HL-60/S4 (cell line): ENCODE results near the gene LPCAT1.
"Not testable (repeated sequence)": the region's sequence is repeated elsewhere in the genome, so short reads cannot be mapped to it uniquely, and the experiment has no call there.

Experiments
- in situ Hi-C: fragments of 300-500 bp; cut with MboI; formaldehyde crosslinking; loops from 2 replicates; pipeline ENCODE4 v1.14.3; 2022; ENCODE audit warnings: low sequenced_read_pairs

LPCAT1 gene, protein sequence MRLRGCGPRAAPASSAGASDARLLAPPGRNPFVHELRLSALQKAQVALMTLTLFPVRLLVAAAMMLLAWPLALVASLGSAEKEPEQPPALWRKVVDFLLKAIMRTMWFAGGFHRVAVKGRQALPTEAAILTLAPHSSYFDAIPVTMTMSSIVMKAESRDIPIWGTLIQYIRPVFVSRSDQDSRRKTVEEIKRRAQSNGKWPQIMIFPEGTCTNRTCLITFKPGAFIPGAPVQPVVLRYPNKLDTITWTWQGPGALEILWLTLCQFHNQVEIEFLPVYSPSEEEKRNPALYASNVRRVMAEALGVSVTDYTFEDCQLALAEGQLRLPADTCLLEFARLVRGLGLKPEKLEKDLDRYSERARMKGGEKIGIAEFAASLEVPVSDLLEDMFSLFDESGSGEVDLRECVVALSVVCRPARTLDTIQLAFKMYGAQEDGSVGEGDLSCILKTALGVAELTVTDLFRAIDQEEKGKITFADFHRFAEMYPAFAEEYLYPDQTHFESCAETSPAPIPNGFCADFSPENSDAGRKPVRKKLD

DNA sequence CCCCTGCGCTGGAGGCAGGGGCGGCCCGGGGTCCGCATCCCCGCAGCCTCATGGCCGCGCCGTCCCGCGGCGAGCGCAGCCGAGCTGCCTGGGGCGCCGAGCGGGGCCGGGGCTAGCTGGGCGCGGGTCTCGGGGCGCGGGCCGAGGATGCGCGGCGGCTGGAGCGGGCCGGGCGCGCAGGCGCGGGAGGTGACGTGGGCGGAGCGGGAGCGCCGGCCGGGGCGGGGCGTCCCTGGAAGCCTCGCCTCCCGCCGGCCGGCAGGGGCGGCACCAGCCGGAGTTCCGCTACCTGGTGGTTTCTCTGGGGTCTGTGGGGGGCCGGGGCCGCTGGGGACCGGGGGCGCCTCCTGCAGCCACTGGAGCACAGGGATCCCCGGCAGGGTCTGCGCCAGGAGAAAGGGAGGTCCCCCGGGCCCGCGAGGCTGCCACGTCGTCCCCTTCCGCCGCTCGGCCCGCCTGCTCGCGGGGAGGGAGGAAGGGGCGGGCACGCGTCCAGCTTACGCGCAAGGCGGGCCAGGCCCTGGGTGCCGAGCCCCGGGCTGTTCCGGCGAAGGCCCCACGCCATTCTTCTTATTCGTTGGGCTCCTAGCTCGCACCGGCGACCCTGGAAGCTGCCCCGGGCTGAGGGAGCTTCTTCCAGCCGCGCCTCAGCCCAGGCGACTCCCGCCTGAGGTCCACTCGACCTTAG is at the start of gene LPCAT1:
Gene LPCAT1, minus strand, starts transcription at position 168 of the 688 bp plus-strand sequence. Its CDS starts 116 bp downstream, at position 52.
- in situ Hi-C loops = no loop called here

DNA sequence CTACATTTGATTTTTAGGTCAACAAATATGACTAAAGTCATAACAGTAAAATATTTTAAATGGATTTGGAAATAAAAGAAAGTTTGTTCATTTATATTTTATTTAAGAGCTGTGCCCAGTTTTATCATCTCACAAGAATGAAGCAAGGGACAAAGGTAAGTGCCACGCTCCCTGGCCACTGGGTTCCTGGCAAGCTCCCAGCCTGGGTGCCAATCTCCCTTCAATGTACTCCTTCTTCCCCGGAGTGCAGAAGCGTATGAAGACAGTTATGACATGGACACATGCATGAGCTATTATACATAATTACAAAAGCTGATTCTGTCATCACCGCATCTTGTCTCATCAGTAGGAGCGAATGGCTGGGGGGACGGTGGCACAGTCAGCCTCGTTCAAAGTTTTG is 48.1 kb upstream of the LPCAT1 start:
- in situ Hi-C loops = not testable (repeated sequence)

DNA sequence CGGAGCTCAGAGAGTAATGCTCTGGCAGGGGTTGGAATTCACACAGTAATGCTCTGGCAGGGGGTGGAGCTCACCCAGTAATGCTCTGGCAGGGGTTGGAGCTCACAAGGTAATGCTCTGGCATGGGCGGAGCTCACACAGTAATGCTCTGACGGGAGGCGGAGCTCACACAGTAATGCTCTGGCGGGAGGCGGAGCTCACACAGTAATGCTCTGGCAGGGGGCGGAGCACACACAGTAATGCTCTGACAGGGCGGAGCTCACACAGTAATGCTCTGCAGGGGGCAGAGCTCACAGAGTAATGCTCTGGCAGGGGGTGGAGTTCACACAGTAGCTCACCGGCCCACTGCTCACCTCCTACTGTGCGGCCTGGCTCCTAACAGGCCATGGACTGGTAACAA is 47.2 kb upstream of the LPCAT1 start:
- in situ Hi-C loops = no loop called here

DNA sequence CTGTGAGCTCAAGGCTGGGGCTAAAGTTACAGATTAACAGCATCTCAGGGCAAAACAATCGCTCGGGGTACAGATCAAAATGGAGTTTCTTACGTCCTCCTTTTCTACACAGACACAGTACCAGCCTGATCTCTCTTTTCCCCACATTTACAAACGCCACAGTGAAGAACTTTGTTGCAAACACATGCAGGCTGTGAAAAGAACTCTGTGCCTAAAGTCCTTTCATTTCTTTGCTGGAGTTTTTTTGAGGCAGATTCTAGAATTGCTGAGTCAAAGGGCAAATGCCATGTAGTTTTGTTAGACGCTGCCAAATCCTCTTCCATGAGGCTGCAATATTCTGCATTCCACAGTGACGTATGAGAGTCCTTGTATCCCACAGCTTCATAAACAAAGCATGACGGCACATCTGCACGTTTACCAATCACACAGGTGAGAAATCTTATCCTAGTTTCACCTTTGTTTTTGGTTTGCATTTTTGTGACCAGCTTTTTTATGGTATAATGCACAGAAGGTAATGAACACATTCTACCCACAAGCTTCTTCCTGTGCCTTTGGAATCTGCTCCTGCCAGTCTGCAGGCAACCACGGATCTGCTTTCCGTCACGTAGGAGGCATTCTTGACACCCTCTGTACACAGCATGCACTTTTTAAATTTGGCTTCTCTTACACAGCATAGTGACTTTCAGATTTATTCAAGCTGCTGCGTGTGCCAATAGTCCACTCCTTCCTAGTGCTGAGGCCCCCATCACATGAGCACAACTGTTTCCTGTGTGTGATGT is 44.6 kb upstream of the LPCAT1 start:
- in situ Hi-C loops = no loop called here

DNA sequence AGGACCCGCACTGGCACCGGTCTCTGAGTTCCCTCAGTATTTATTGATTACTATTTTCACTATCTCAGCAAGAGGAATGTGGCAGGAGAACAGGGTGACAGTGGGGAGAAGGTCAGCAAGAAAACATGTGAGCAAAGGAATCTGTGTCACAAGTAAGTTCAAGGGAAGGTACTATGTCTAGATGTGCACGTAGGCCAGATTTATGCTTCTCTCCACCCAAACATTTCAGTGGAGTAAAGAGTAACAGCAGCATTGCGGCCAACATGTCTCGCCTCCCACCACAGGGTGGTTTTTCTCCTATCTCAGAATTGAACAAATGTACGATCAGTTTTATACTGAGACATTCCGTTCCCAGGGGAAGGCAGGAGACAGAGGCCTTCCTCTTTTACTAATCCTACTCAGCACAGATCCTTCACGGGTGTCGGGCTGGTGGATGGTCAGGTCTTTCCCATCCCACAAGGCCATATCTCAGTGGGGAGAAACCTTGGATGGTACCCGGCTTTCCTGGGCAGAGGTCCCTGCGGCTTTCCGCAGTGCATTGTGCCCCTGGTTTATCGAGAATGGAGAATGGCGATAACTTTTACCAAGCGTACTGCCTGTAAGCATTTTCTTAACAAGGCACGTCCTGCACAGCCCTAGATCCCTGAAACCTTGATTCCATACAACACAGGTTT is 43.9 kb upstream of the LPCAT1 start:
- in situ Hi-C loops = not testable (repeated sequence)

DNA sequence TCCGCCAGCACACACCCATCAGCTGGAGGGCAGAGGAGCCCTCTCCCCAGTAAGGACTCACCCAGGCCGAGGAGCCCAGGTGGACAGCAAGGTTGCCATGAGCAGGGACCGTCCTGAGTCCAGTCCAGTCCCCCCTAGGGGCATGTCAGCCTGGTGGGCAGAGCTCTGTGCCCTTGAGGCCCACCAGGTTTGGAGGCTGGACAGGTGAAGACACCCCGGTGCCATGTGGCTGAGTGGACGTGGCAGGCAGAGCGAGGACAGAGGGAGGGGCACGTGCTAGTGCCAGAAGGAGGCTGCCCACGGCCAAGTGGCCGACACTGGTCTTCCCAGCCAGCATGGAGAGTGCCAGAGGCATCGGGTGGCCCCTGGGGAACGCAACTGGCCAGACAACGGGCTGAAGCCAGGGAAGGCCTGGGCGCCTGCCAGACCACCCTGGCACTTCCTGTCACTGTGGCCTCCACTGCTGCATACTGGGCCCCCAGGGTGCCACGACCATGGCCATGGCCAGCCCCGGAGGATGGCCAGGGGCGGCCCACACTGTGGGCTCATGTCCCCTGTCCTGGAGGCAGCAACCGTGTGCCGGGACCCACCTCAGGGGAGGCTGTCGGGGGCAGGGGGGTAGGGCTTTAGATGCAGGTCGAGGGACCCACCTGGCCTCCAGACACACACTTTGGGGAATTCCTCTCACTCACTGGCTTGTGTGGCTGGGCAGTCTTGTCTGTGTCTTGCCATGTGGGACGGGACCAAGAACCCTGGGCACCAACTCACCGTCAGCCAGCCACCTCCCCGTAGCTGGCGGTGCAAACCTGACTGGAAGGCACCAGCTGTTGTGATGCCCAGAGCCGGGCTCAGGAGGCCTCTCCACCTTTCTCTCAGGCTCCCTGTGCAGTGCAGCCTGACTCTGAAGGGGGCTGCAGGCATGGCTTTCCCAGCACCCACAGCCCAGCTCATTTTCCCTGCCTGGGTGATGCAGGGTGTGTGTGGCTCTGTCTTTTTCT is 42.3 kb upstream of the LPCAT1 start:
- in situ Hi-C loops = no loop called here

DNA sequence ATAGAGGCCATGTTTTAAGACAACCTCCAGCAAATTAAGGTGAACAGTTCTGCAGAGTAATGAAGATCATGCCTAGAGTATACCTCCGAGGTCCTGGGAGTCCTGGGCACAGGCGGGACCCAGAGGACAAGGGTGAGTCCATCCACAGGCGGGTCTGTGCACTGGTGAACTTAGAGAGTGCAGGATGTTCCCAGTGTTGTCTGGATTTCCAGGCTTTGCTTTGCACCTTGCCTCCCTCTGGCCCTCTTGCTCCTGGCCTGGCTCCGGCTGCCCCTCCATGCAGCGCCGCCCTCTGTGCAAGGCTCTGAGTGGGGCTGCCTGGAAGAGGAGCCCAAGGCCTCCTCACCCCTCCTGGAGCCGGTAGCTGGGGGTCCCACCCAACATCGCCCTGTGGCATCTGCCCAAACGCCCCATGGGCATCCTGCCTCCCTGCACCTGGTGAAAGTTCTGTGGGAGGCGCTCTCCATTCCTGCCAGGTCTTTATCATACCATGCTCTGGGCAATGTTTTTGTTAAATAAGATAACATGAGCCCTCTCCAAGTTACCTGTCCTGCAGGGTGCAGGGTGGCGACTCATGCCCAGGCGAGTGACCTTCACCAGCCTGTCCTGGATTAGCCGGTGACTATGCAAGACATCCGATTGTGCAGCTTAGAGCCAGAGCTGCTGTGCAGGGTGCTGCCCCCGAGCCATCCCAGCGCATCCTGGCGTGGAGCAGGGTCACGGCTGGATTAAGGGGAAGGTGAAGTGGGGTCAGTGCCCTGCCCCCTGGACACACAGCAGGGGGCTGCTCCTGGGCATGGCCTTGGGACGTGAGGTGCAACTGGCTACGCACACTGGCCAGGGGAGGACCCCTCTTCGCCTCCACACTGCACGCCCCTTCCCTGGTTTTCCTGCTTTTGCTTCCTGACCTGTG is 41.3 kb upstream of the LPCAT1 start:
- in situ Hi-C loops = no loop called here

DNA sequence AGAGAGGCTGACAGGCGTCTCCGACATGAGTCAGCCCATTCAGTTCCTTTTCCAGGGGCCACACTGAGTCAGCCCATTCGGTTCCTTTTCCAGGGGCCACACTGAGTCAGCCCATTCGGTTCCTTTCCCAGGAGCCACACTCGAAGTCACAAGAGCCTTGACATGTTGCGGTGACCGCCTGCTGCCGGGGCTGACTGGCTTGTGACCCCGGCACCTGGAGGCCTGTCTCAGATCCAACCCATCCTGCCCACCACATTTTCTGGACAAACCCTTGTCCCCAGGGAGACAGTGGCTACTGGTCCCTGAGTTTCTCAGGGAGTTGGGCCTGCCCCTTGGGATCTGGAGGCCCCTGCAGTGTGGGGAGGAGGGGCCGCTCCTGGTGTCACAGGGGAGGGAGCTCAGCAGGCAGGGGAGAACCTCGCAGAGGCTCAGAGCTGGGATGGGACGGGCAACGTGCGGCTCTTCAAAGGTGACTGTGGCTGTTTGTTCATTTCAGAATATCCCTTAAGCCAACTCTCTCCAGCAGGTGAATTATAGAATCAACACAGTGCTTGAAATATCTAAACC is 40.5 kb upstream of the LPCAT1 start:
- in situ Hi-C loops = no loop called here

DNA sequence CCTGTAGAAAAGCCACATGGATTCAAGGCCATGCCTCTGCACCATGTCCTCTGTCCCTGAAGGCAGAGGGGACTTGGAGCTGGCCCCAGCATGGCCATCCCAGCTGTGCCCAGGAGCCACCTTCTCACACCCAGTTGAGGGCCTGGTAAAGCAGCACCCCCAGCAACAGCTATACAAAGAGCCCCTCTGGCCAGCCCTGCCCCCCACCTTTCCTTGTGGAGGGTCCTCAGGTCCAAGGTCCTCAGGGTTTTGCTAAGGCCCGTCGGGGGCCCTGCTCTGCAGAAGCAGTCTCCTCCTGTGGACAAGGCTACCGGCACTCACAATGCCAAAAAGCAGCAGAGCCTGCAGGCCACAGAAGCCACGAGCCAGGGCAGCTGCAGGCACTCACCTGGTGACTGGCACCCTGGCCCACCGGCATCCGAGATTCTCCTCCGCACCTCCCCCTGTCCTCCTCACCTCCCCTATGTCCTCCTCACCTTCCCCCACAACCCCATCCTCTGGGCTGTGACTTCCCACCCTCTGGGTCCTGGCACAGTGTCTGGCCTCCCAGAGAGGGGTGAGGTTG is 39.9 kb upstream of the LPCAT1 start:
- in situ Hi-C loops = no loop called here

DNA sequence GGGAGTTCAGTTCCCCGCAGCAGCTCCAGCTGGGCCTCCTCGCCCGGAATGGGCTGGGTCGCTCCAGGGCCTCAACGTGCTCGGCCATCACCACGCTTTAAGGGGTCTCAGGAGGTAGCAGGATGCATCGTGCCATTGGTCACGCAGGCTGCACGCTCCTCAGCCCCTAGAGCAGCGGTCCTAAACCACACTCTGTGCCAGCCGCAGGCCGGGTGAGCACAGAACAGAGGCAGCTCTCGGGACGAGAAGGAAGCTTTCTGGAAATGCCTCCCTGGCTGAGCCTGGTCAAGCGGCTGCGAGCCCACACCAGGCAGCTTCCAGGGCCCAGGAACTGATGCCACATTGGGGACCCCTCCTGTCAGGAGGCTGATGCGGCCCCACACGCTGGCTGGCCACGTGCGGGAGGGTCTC is 39.3 kb upstream of the LPCAT1 start:
- in situ Hi-C loops = no loop called here

DNA sequence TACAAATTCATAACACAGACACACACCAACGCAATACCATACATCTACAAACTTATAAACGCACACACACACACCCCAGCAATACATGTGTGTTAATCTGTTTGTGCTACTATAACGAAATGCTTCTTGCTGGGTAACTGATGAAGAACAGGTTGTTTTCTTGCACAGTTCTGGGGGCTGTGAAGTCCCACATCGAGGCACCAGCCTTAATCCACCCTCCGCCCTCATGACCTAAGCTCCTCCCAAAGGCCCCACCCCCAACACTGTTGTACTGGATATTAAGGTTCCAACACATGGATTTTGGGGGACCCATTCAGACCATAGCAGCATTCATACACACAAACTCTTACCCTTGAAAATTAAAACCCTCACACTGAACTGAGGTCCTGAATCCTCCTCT is 38.8 kb upstream of the LPCAT1 start:
- in situ Hi-C loops = no loop called here

DNA sequence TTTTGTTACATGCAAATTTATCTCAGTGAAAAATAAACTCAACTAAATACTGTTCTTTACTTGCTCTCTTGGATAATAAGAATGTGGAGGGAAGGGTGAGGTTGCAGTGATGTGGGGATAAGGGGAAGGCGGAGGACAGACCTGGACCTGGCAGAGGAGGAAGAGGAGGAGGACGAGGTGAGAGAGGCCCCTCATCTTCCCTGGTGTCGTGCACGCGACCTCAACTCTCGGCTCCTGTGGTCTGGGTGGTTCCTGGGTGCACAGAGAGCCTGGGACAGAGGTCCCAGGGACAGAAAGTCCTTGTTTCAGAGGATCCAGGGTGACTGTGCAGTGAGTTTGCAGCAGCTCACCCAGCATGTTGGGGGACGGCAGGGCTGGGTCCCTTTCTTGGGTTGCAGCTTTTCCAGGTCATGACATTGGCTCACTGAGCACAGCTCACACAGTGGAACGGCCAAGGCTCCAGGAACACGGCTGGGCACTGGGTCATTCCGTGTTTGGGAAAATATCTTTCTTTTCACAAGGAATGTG is 37.7 kb upstream of the LPCAT1 start:
- in situ Hi-C loops = no loop called here

DNA sequence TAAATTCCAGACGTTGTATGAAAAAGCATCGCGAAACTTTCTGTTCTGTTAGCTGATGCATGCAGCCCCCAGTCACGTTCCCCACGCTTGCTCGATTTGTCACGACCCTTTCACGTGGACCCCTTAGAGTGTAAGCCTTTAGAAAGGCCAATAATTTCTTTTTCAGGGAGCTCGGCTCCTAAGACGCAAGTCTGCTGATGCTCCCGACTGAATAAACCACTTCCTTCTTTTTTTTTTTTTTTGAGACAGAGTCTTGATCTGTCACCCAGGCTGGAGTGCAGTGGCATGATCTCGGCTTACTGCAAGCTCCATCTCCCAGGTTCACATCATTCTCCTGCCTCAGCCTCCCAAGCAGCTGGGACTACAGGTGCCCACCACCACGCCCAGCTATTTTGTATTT is 36.7 kb upstream of the LPCAT1 start:
- in situ Hi-C loops = not testable (repeated sequence)

DNA sequence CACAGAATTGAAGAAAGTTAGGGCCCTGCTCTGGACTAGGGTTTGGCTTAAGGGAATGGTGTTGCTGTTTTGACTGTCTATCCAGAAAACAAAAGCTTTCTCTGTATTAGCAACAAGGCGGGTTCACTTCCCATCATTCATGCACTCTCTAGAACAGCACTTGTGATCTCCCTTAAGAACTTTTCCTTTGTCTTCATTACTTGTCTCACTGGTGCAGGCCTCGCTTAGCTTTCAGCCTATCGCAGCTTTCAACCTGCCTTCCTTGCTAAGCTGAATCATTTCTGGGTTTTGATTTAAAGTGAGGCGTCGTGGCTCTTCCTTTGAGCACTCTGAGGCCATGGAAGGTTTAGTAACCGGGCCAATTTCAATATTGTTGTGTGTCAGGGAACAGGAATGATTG is 35.2 kb upstream of the LPCAT1 start:
- in situ Hi-C loops = no loop called here

DNA sequence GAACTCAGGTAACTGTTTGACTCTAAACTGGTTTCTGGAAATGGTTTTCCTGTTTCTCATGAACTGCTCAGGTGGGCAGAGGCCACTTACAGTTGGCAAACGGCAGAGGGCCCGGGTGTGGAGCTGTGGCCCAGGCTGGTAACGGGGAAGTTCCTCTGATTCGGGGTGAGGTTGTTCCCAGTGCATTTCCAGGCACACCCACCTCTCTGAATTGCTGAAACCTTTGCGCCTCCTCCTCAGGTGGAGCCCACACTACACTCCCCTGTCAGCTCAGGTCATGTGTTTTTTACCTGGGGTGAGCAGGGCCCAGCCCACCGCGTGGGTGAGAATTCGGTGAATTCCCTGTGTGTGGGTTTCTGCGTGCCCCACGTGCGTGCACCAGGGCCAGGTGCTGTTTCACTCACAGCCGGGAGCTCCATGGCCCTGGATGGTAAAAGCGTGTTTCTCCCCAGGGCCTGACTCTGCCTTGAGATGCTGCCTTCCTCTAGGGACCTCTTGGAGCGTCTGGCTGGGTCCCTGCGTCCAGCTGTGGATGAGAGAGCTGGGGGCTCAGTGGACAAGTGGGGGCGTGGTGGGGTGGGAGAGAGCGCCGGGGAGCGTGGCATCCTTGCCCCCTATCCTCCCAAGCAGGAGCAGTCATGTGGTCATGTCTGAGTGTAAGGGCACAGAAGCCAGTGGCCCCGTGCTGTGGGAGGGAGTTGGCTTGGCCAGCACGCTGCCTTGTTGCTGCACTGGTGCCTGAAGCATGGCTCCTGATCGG is 33.5 kb upstream of the LPCAT1 start:
- in situ Hi-C loops = no loop called here

DNA sequence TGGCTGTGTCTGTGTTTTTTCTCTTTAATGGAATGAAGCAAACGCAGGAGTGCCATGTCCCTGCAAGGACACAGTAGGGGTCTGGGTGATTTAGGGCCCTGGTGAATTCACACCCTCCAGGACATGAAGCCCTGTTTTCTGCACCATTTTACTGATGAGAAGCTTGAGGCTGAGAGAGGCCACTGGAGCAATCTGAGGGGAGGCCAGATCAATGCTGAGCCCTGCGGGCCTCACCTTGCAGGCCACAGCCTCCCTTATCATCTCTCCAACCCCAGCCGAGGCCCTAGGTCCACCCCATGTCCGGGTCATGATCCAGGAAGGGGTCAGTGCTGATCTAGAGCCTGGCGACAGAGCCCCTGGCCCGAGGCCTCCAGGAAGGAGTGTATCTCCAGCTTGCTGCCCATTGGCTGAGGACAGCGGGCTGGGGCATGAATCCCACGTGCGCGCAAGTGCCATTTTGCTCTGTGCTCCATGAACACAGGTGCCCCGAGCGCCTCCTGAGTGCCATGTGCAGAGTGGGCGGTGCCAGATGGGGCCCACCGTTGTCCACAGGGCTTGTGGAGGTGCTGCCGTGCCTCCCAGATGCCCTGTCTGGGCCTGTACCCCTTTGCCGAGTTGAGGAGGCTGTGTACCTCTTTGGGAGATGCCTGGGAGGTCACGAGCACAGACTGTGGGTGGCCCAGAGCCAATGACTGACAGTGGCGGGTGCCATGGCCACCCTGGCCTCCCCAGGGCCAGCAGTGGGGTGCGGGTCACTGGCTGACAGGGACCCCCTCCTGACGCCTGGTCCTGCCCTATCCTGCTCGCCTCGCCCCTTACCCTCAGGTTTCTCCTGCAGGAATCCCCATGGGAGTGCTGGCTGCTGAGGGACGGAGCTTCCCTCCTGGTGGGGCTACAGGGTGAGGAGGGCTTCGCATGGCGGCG is 32.3 kb upstream of the LPCAT1 start:
- in situ Hi-C loops = no loop called here
